Uterus (tissue), 4 donors: ENCODE results near the gene SHB. TPM values are rescaled to one million over a fixed set of nuclear protein-coding genes. Genes with fewer than 3 reads are reported as not detected.

Experiments
- DNase-seq, 2 donors: peaks; one replicate each; pipeline ENCODE4 v3.0.0-alpha.2; 2019 to 2020
- H3K27ac ChIP-seq, 2 donors: fragments of 200-600 bp; sonication (generic); 1 replicate in 1 of 2; 2 replicates in 1 of 2; pipeline ENCODE4 v1.5.1; 2016 to 2018
- H3K27me3 ChIP-seq, 2 donors: fragments of 200-600 bp; sonication (generic); one replicate each; pipeline ENCODE4 v1.5.1; 2018 to 2019; ENCODE audit warnings: control low read depth in 1 of 2
- H3K36me3 ChIP-seq, 2 donors: fragments of 200-600 bp; sonication (generic); one replicate each; pipeline ENCODE4 v1.5.1; 2019; ENCODE audit warnings: control low read depth in 1 of 2
- H3K4me1 ChIP-seq, 2 donors: fragments of 200-600 bp; sonication (generic); one replicate each; pipeline ENCODE4 v1.5.1; 2018 to 2019; ENCODE audit warnings: control low read depth in 1 of 2
- H3K4me3 ChIP-seq, 2 donors: fragments of 200-600 bp; sonication (generic); 1 replicate in 1 of 2; 2 replicates in 1 of 2; pipeline ENCODE4 v1.5.1; 2018 to 2019; ENCODE audit warnings: mild to moderate bottlenecking in 1 of 2
- H3K9me3 ChIP-seq, 2 donors: fragments of 200-600 bp; sonication (generic); one replicate each; pipeline ENCODE4 v1.5.1; 2019; ENCODE audit warnings: control low read depth in 1 of 2
- CTCF ChIP-seq, 4 experiments: fragments of 200-600 bp in 2 of 4; fragments of 450-650 bp in 2 of 4; sonication (generic) in 2 of 4; IDR thresholded peaks; one replicate each; pipeline ENCODE4 v1.5.1; 2016 to 2019; ENCODE audit warnings: antibody characterized with exemption in 4 of 4, mild to moderate bottlenecking in 2 of 4, moderate library complexity in 1 of 4
- POLR2A ChIP-seq, 2 donors: fragments of 450-650 bp; IDR thresholded peaks; one replicate each; pipeline ENCODE4 v1.6.1; 2016; ENCODE audit warnings: antibody characterized with exemption in 2 of 2, mild to moderate bottlenecking in 1 of 2, moderate library complexity in 1 of 2
- intact Hi-C: fragments of 100-400 bp; cut with DNase I; formaldehyde crosslinking; loops from one replicate; pipeline ENCODE4 v1.15.1; 2023; ENCODE audit warnings: low total_unique reads
- total RNA-seq, 4 donors: library from RNA; depleted of rRNA in 3 of 4; stranded (reverse); fragments of >200 nt in 3 of 4; gene quantifications; one replicate each; pipeline versions ENCODE4 v1.1.0 to v1.2.4, GENCODE V29; 2014 to 2023
- donor health status: DM: yes; HTN: yes; CAD: no.

The SHB gene
- total RNA-seq, 4 donors from 2014 or later = 3.5 to 19.6 (median 7.3) TPM

- DNase-seq = peak; percentile 62 to 71
- Histone ChIP-seq H3K27me3 (no peaks in the 10 kb centered on the region), H3K4me1 (peaks cover 15 to 30% of the 10 kb centered on the region in 2 donors), H3K27ac (peak overlapping the region; percentile 72 to 74), H3K4me3 (no peak overlapping the region), H3K36me3 (no peaks in the 10 kb centered on the region), H3K9me3 (no peaks in the 10 kb centered on the region)
- intact Hi-C loops = no loop called here
- TF ChIP-seq CTCF (IDR thresholded peaks at IDR 0.05) = no peak
- no peak for TF ChIP-seq POLR2A (IDR thresholded peaks at IDR 0.05)
These were observed 42.8 kb downstream of the SHB start for GRCh38 chr9:38026021-38026809.

GRCh38 chr9:38025166-38025565 lies 43.9 kb downstream of the SHB start:
- no peaks in the 10 kb centered on the region for H3K27me3 ChIP-seq
- H3K27ac ChIP-seq = peak overlapping the region; percentile 72 to 74
- DNase-seq = no peak
- no peaks in the 10 kb centered on the region for H3K9me3 ChIP-seq
- TF ChIP-seq CTCF (IDR thresholded peaks at IDR 0.05) = no peak
- no peak for TF ChIP-seq POLR2A (IDR thresholded peaks at IDR 0.05)
- H3K4me1 ChIP-seq = peaks cover 15 to 30% of the 10 kb centered on the region in 2 donors
- intact Hi-C loops = no loop called here
- H3K36me3 ChIP-seq = no peaks in the 10 kb centered on the region
- no peak overlapping the region for H3K4me3 ChIP-seq

- Histone ChIP-seq H3K27me3 (no peaks in the 10 kb centered on the region), H3K4me3 (no peak overlapping the region), H3K36me3 (no peaks in the 10 kb centered on the region), H3K9me3 (no peaks in the 10 kb centered on the region), H3K27ac (peak overlapping the region; percentile 72 to 74), H3K4me1 (peaks cover 15 to 31% of the 10 kb centered on the region in 2 donors)
- TF ChIP-seq POLR2A (IDR thresholded peaks at IDR 0.05) (no peak), CTCF (IDR thresholded peaks at IDR 0.05) (no peak)
- intact Hi-C loops = no loop called here
- peak; percentile 81 to 82 for DNase-seq
These were observed 44.9 kb downstream of the SHB start for GRCh38 chr9:38024036-38024681.

GRCh38 chr9:38023661-38024035 lies 45.4 kb downstream of the SHB start:
- Histone ChIP-seq H3K4me1 (peaks cover 15 to 36% of the 10 kb centered on the region in 2 donors), H3K36me3 (no peaks in the 10 kb centered on the region), H3K4me3 (no peak overlapping the region), H3K9me3 (no peaks in the 10 kb centered on the region), H3K27ac (peak overlapping the region; percentile 72 to 74), H3K27me3 (no peaks in the 10 kb centered on the region)
- TF ChIP-seq CTCF (IDR thresholded peaks at IDR 0.05) (no peak), POLR2A (IDR thresholded peaks at IDR 0.05) (no peak)
- intact Hi-C loops = no loop called here
- no peak for DNase-seq

- intact Hi-C loops = no loop called here
- H3K27ac ChIP-seq = peak overlapping the region in 1 of 2 donors; percentile 72
- H3K36me3 ChIP-seq = no peaks in the 10 kb centered on the region
- TF ChIP-seq POLR2A (IDR thresholded peaks at IDR 0.05) = no peak
- H3K4me3 ChIP-seq = no peak overlapping the region
- no peak for DNase-seq
- peaks cover 15 to 38% of the 10 kb centered on the region in 2 donors for H3K4me1 ChIP-seq
- H3K9me3 ChIP-seq = no peaks in the 10 kb centered on the region
- no peaks in the 10 kb centered on the region for H3K27me3 ChIP-seq
These were observed 46.0 kb downstream of the SHB start for GRCh38 chr9:38022995-38023394.
